Adrenal gland (tissue), 5 donors: Measurements from ENCODE around the gene TBRG4.

Experiments used
- CTCF ChIP-seq, 6 experiments: fragments of 450-650 bp in 4 of 6; fragments of 200-600 bp in 2 of 6; sonication (generic) in 1 of 6; IDR thresholded peaks; 1 replicate in 5 of 6; 2 replicates in 1 of 6; pipeline versions ENCODE4 v1.5.1 to v1.8.0; 2016 to 2021; ENCODE audit warnings: antibody characterized with exemption in 6 of 6, mild to moderate bottlenecking in 2 of 6, moderate library complexity in 1 of 6
- POLR2A ChIP-seq, 2 donors: fragments of 450-650 bp; IDR thresholded peaks; one replicate each; pipeline ENCODE4 v1.6.1; 2017; ENCODE audit warnings: antibody characterized with exemption in 2 of 2, mild to moderate bottlenecking in 2 of 2, moderate library complexity in 1 of 2
- donor health status: DM: no; HTN: no; CAD: no.

- TF ChIP-seq POLR2A (IDR thresholded peaks at IDR 0.05) (no peak), CTCF (IDR thresholded peaks at IDR 0.05) (no peak)
These were observed 27.2 kb downstream of the TBRG4 start for GRCh38 chr7:45084336-45084735.
